RWPE1 (cell line): Measurements from ENCODE around the gene NXN.
A peak's percentile ranks its signal among the peaks of the same experiment; 100 is the strongest.

Source experiments
- CTCF ChIA-PET: fragments of 350-600 bp; sonication (Branson Sonifier 250); formaldehyde crosslinking; extraction: SDS; loops from one replicate; lab custom pipeline; 2021; lab: Yijun Ruan, JAX
- POLR2A ChIA-PET: fragments of 400-600 bp; formaldehyde crosslinking; extraction: SDS; loops from one replicate; lab custom pipeline; 2020; ENCODE audit warnings: antibody characterized with exemption; ENCODE audit not compliant: low non-redundant PET; lab: Yijun Ruan, JAX
- DNase-seq: peaks from one replicate; pipeline ENCODE4 v3.0.0; 2012; ENCODE audit warnings: low spot score
- H3K27ac ChIP-seq: fragments of 450-650 bp; 2 replicates; pipeline ENCODE4 v1.5.1; 2017
- CTCF ChIP-seq: fragments of 450-650 bp; conservative IDR thresholded peaks from 2 replicates; pipeline ENCODE4 v1.5.1; 2017; ENCODE audit warnings: low read depth, mild to moderate bottlenecking

The NXN gene

GRCh38 chr17:962670-963069 lies 16.9 kb downstream of the NXN start:
- no peak for DNase-seq
- POLR2A ChIA-PET, result no interaction called here
- no peak for TF ChIP-seq CTCF
- CTCF ChIA-PET, result no interaction called here
- H3K27ac ChIP-seq, result peak overlapping the region; percentile 55

- peak overlapping the region; percentile 55 for H3K27ac ChIP-seq
- ChIA-PET POLR2A (no interaction called here), CTCF (no interaction called here)
- no peak for TF ChIP-seq CTCF
- no peak for DNase-seq
Observed at GRCh38 chr17:962166-962565, 17.4 kb downstream of the NXN start.

GRCh38 chr17:958712-959451 lies 20.7 kb downstream of the NXN start:
- TF ChIP-seq CTCF, result no peak
- POLR2A ChIA-PET, result no interaction called here
- DNase-seq, result no peak
- H3K27ac ChIP-seq, result peak overlapping the region; percentile 71
- CTCF ChIA-PET, result no interaction called here

DNA sequence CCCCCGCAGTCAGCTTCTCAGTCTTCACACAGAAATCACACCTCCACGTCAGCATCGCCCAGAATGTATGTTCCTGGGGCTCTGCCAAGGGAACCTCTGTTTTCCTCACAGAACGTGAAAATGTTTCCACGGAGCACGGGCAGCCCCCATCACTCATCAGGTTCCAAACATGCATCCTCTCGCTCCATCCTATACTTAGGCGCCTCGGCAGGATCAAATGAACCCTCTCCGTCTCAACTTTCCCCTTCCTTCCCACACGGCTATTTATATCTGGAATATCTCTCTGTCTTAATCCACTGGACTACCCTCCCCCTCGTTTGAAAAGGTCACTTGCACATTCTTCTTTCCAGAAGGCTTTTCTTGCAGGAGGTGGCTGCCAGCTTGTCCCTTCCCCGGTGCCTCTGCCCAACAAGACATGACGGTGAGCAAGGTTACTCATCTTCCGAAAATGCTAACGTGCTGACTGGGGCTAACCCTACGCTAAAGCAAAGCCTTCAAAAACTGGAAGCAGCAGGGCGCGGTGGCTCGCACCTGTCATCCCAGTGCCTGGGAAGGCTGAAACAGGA lies 21.6 kb downstream of the NXN start:
- ChIA-PET CTCF (interaction anchor here (0.6 kb wide), 2 partner anchors 17 to 99 kb away, joined by 5 to 6 read pairs; no protein-coding TSS in a partner anchor), POLR2A (no interaction called here)
- H3K27ac ChIP-seq, result peak overlapping the region; percentile 71
- TF ChIP-seq CTCF, result no peak
- peak; percentile 42 for DNase-seq

GRCh38 chr17:956905-957304 lies 22.7 kb downstream of the NXN start:
- ChIA-PET CTCF (interaction anchor here (0.7 kb wide), 1 partner anchor 24 kb away, joined by 4 read pairs; no protein-coding TSS in a partner anchor), POLR2A (no interaction called here)
- DNase-seq, result peak; percentile 86

More at GRCh38 chr17:956905-957304, 22.7 kb downstream of the NXN start:
- H3K27ac ChIP-seq, result peak overlapping the region; percentile 71
- TF ChIP-seq CTCF, result no peak
